ENCODE data around the gene VPREB3.

DNA sequence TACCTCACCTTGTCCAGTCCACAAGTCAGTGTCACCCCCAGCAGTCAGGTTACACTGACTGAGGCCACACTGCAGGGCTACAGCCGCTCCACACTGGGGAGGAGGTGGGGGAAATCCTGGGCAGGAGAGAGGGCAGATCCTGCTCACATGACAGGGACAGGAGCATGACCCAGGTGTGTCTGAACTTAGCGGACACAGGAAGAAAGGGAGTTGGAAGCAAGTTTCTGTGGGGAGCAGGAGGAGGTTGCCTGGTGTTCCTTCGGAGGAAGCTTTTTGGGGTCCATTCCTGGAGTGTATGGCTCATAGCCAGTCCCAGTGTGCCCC is 24.3 kb upstream of the VPREB3 start:
- TF ChIP-seq POLR2A (IDR thresholded peaks at IDR 0.05) (no peak), POLR2AphosphoS5 (IDR thresholded peaks at IDR 0.05) (no peak), CTCF (IDR thresholded peaks at IDR 0.05) (no peak)

Measured in stomach (tissue), 4 donors.